Dedifferentiated amniotic fluid mesenchymal stem cell (primary cell): ENCODE results near the gene SLC9A5.

Source experiments
- DNase-seq: peaks from one replicate; pipeline ENCODE4 v3.0.0-alpha.2; 2016; ENCODE audit errors: extremely low spot score

The SLC9A5 gene

GRCh38 chr16:67311607-67312488 lies 63.1 kb downstream of the SLC9A5 start:
- DNase-seq = peak; percentile 98

GRCh38 chr16:67312719-67313118 lies 63.9 kb downstream of the SLC9A5 start:
- DNase-seq = no peak

GRCh38 chr16:67317853-67318252 lies 69.1 kb downstream of the SLC9A5 start:
- no peak for DNase-seq
